ENCODE results near the gene CAV1.
A peak's percentile ranks its signal among the peaks of the same experiment; 100 is the strongest.

Gene CAV1

GRCh38 chr7:116552602-116553001 lies 27.8 kb downstream of the CAV1 start:
- TF ChIP-seq CTCF (IDR thresholded peaks at IDR 0.05; ENCODE audit: low read depth, low read length) = no peak
- in situ Hi-C loops (cut with HindIII; ENCODE audit: low sequenced_read_pairs) = no loop called here
- DNase-seq (ENCODE audit: low read depth, low spot score) = peak; percentile 36
- H3K4me3 ChIP-seq (ENCODE audit: low read depth, low read length) = no peak overlapping the region

GRCh38 chr7:116553168-116553964 lies 28.5 kb downstream of the CAV1 start:
- in situ Hi-C loops (cut with HindIII; ENCODE audit: low sequenced_read_pairs) = no loop called here
- no peak for DNase-seq (ENCODE audit: low read depth, low spot score)
- H3K4me3 ChIP-seq (ENCODE audit: low read depth, low read length) = no peak overlapping the region
- no peak for TF ChIP-seq CTCF (IDR thresholded peaks at IDR 0.05; ENCODE audit: low read depth, low read length)

GRCh38 chr7:116554436-116554835 lies 29.6 kb downstream of the CAV1 start:
- H3K4me3 ChIP-seq (ENCODE audit: low read depth, low read length) = no peak overlapping the region
- no peak for TF ChIP-seq CTCF (IDR thresholded peaks at IDR 0.05; ENCODE audit: low read depth, low read length)
- in situ Hi-C loops (cut with HindIII; ENCODE audit: low sequenced_read_pairs) = no loop called here
- no peak for DNase-seq (ENCODE audit: low read depth, low spot score)

- no peak for DNase-seq (ENCODE audit: low read depth, low spot score)
- in situ Hi-C loops (cut with HindIII; ENCODE audit: low sequenced_read_pairs) = no loop called here
- no peak for TF ChIP-seq CTCF (IDR thresholded peaks at IDR 0.05; ENCODE audit: low read depth, low read length)
Measured at GRCh38 chr7:116554911-116555310, 30.1 kb downstream of the CAV1 start.

GRCh38 chr7:116557066-116557585 lies 32.3 kb downstream of the CAV1 start:
- no peak for TF ChIP-seq CTCF (IDR thresholded peaks at IDR 0.05; ENCODE audit: low read depth, low read length)
- H3K4me3 ChIP-seq (ENCODE audit: low read depth, low read length) = no peak overlapping the region
- in situ Hi-C loops (cut with HindIII; ENCODE audit: low sequenced_read_pairs) = no loop called here
- DNase-seq (ENCODE audit: low read depth, low spot score) = no peak

More at GRCh38 chr7:116554911-116555310, 30.1 kb downstream of the CAV1 start:
- no peak overlapping the region for H3K4me3 ChIP-seq (ENCODE audit: low read depth, low read length)

GRCh38 chr7:116557901-116558300 lies 33.1 kb downstream of the CAV1 start:
- no peak overlapping the region for H3K4me3 ChIP-seq (ENCODE audit: low read depth, low read length)
- TF ChIP-seq CTCF (IDR thresholded peaks at IDR 0.05; ENCODE audit: low read depth, low read length) = no peak
- in situ Hi-C loops (cut with HindIII; ENCODE audit: low sequenced_read_pairs) = no loop called here
- no peak for DNase-seq (ENCODE audit: low read depth, low spot score)

Measured in astrocyte of the spinal cord (primary cell).